Measurements from ENCODE around the gene FGFR3. TPM values are rescaled to one million over a fixed set of nuclear protein-coding genes. Genes with fewer than 3 reads are reported as not detected.

The FGFR3 gene
- total RNA-seq, 2 donors from 2014 or later = 8.7 to 78.2 TPM

- no peak overlapping the region for H3K4me3 ChIP-seq
- WGBS = 85% methylated on average over 19 of the region's 19 CpGs
- H3K9me3 ChIP-seq = no peaks in the 10 kb centered on the region
- intact Hi-C loops (cut with DNase I) = no loop called here
- peaks cover 0 to 4% of the 10 kb centered on the region in 2 donors for H3K36me3 ChIP-seq
- no peak for DNase-seq (ENCODE audit: low spot score)
- H3K27ac ChIP-seq = no peak overlapping the region
- no peaks in the 10 kb centered on the region for H3K27me3 ChIP-seq (replicated peaks; ENCODE audit: insufficient read depth)
- no peaks in the 10 kb centered on the region for H3K4me1 ChIP-seq (replicated peaks)
- TF ChIP-seq, protein P1, sequence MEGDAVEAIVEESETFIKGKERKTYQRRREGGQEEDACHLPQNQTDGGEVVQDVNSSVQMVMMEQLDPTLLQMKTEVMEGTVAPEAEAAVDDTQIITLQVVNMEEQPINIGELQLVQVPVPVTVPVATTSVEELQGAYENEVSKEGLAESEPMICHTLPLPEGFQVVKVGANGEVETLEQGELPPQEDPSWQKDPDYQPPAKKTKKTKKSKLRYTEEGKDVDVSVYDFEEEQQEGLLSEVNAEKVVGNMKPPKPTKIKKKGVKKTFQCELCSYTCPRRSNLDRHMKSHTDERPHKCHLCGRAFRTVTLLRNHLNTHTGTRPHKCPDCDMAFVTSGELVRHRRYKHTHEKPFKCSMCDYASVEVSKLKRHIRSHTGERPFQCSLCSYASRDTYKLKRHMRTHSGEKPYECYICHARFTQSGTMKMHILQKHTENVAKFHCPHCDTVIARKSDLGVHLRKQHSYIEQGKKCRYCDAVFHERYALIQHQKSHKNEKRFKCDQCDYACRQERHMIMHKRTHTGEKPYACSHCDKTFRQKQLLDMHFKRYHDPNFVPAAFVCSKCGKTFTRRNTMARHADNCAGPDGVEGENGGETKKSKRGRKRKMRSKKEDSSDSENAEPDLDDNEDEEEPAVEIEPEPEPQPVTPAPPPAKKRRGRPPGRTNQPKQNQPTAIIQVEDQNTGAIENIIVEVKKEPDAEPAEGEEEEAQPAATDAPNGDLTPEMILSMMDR (IDR thresholded peaks at IDR 0.05) = no peak
- TF ChIP-seq POLR2AphosphoS5 (IDR thresholded peaks at IDR 0.05) = no peak
- TF ChIP-seq POLR2A (IDR thresholded peaks at IDR 0.05) = no peak
These were observed 32.2 kb downstream of the FGFR3 start for GRCh38 chr4:1825326-1825725.

GRCh38 chr4:1826531-1827350 lies 33.6 kb downstream of the FGFR3 start:
- no peak overlapping the region for H3K4me3 ChIP-seq
- WGBS = 93% methylated on average over 30 of the region's 30 CpGs
- H3K27me3 ChIP-seq (replicated peaks; ENCODE audit: insufficient read depth) = no peaks in the 10 kb centered on the region
- intact Hi-C loops (cut with DNase I) = no loop called here
- DNase-seq (ENCODE audit: low spot score) = no peak
- H3K4me1 ChIP-seq (replicated peaks) = no peaks in the 10 kb centered on the region
- no peak for TF ChIP-seq POLR2A (IDR thresholded peaks at IDR 0.05)
- TF ChIP-seq, protein P1 (IDR thresholded peaks at IDR 0.05) = no peak
- no peak for TF ChIP-seq POLR2AphosphoS5 (IDR thresholded peaks at IDR 0.05)
- H3K36me3 ChIP-seq = peaks cover 4 to 11% of the 10 kb centered on the region in 2 donors
- H3K27ac ChIP-seq = no peak overlapping the region
- no peaks in the 10 kb centered on the region for H3K9me3 ChIP-seq

DNA sequence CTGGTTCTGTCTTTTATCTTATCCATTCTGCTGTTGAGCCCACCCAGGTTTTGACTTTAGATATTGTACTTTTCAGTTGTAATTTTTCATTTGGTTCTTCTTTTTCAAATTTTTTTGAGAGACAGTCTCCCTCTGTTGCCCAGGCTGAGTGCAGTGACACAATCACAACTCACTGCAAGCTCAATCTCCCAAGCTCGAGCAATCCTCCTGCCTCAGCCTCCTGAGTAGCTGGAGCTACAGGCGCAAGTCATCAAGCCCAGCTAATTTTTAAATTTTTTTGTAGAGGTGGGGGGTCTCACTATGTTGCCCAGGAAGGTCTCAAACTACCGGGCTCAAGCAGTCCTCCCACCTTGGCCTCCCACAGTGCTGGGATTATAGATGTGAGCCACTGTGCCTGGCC lies 37.1 kb downstream of the FGFR3 start:
- H3K4me3 ChIP-seq = no peak overlapping the region
- H3K36me3 ChIP-seq = peaks cover 6 to 20% of the 10 kb centered on the region in 2 donors
- 93% methylated on average over 3 of the region's 3 CpGs for WGBS
- TF ChIP-seq POLR2A (IDR thresholded peaks at IDR 0.05) (no peak), POLR2AphosphoS5 (IDR thresholded peaks at IDR 0.05) (no peak)
- TF ChIP-seq, protein P1 (IDR thresholded peaks at IDR 0.05) = no peak
- no peaks in the 10 kb centered on the region for H3K9me3 ChIP-seq
- H3K4me1 ChIP-seq (replicated peaks) = no peaks in the 10 kb centered on the region
- H3K27me3 ChIP-seq (replicated peaks; ENCODE audit: insufficient read depth) = no peaks in the 10 kb centered on the region
- no peak for DNase-seq (ENCODE audit: low spot score)
- H3K27ac ChIP-seq = no peak overlapping the region
- intact Hi-C loops (cut with DNase I) = no loop called here

DNA sequence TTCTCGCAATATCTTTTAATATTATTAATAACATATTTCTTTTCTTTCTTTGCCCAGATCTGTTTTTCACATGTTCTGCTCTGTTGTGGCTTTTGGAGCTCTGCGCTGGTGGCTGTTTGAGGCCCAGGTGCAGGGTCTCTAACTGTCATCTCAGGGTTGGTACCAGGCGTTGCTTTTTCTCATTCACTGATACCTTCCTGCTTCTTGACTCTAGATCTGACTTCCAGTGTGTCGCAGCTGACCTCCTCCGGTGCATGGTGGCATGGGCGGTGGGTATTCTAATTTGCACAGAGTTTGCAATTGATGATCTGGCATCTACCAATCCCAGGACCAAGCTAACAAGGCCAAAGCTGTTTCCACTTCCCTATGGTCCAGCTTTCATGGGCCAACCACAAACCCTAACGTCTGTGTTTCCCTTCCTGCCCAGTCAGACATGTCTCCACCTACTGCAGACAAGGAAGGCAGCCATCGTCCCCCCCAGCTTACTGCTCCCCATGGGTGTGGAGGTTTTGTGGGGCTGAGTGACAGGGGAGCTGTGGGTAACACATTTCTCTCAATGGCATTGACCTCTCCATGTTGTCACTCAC lies 37.6 kb downstream of the FGFR3 start:
- peaks cover 8 to 20% of the 10 kb centered on the region in 2 donors for H3K36me3 ChIP-seq
- no peaks in the 10 kb centered on the region for H3K27me3 ChIP-seq (replicated peaks; ENCODE audit: insufficient read depth)
- 84% methylated on average over 8 of the region's 8 CpGs for WGBS
- intact Hi-C loops (cut with DNase I) = no loop called here
- no peak overlapping the region for H3K27ac ChIP-seq
- H3K9me3 ChIP-seq = no peaks in the 10 kb centered on the region
- H3K4me3 ChIP-seq = no peak overlapping the region
- no peaks in the 10 kb centered on the region for H3K4me1 ChIP-seq (replicated peaks)
- TF ChIP-seq, protein P1 (IDR thresholded peaks at IDR 0.05) = no peak
- TF ChIP-seq POLR2AphosphoS5 (IDR thresholded peaks at IDR 0.05) (no peak), POLR2A (IDR thresholded peaks at IDR 0.05) (no peak)
- no peak for DNase-seq (ENCODE audit: low spot score)
